ENCODE measurements around the gene SNCA. TPM values are rescaled to one million over a fixed set of nuclear protein-coding genes. Genes with fewer than 3 reads are reported as not detected.
A peak's percentile ranks its signal among the peaks of the same experiment; 100 is the strongest.

SNCA gene
- total RNA-seq, 1 donor = 0.72 TPM

GRCh38 chr4:89871211-89871610 is 34.2 kb upstream of the SNCA start:
- no peaks in the 10 kb centered on the region for H3K79me2 ChIP-seq (ENCODE audit: insufficient read depth, low read length)
- no peaks in the 10 kb centered on the region for H4K20me1 ChIP-seq (ENCODE audit: insufficient read depth, low read length)
- H3K4me1 ChIP-seq (ENCODE audit: insufficient read depth, low read length) = no peaks in the 10 kb centered on the region
- no peaks in the 10 kb centered on the region for H3K36me3 ChIP-seq (ENCODE audit: insufficient read depth, low read length)
- no peak overlapping the region for H3K4me3 ChIP-seq (ENCODE audit: insufficient read depth, low read length)
- H3K4me2 ChIP-seq (ENCODE audit: insufficient read depth, low read length) = no peak overlapping the region
- H3K27ac ChIP-seq (ENCODE audit: low read depth, low read length) = no peak overlapping the region
- H2AFZ ChIP-seq (ENCODE audit: low read length) = no peak overlapping the region
- H3K27me3 ChIP-seq (ENCODE audit: insufficient read depth, low read length) = no peaks in the 10 kb centered on the region
- H3K9me3 ChIP-seq (ENCODE audit: low read depth, low read length) = no peaks in the 10 kb centered on the region
- no peak for TF ChIP-seq CTCF (IDR thresholded peaks at IDR 0.05; ENCODE audit: extremely low read depth, low read depth, low read length)
- no peak for DNase-seq (ENCODE audit: insufficient read length, low spot score, missing footprints)

- H3K36me3 ChIP-seq (ENCODE audit: insufficient read depth, low read length) = no peaks in the 10 kb centered on the region
- no peak overlapping the region for H2AFZ ChIP-seq (ENCODE audit: low read length)
- no peaks in the 10 kb centered on the region for H3K9me3 ChIP-seq (ENCODE audit: low read depth, low read length)
- no peak overlapping the region for H3K4me3 ChIP-seq (ENCODE audit: insufficient read depth, low read length)
- peak; percentile 51 for TF ChIP-seq CTCF (IDR thresholded peaks at IDR 0.05; ENCODE audit: extremely low read depth, low read depth, low read length)
- no peaks in the 10 kb centered on the region for H4K20me1 ChIP-seq (ENCODE audit: insufficient read depth, low read length)
- H3K4me1 ChIP-seq (ENCODE audit: insufficient read depth, low read length) = no peaks in the 10 kb centered on the region
- no peaks in the 10 kb centered on the region for H3K27me3 ChIP-seq (ENCODE audit: insufficient read depth, low read length)
- no peaks in the 10 kb centered on the region for H3K79me2 ChIP-seq (ENCODE audit: insufficient read depth, low read length)
- peak; percentile 11 for DNase-seq (ENCODE audit: insufficient read length, low spot score, missing footprints)
- no peak overlapping the region for H3K4me2 ChIP-seq (ENCODE audit: insufficient read depth, low read length)
- no peak overlapping the region for H3K27ac ChIP-seq (ENCODE audit: low read depth, low read length)
These were observed 32.1 kb upstream of the SNCA start for GRCh38 chr4:89868999-89869589.

- Histone ChIP-seq H3K4me3 (ENCODE audit: insufficient read depth, low read length) (no peak overlapping the region), H3K36me3 (ENCODE audit: insufficient read depth, low read length) (no peaks in the 10 kb centered on the region), H3K79me2 (ENCODE audit: insufficient read depth, low read length) (no peaks in the 10 kb centered on the region), H3K4me1 (ENCODE audit: insufficient read depth, low read length) (no peaks in the 10 kb centered on the region), H2AFZ (ENCODE audit: low read length) (no peak overlapping the region), H3K9me3 (ENCODE audit: low read depth, low read length) (no peaks in the 10 kb centered on the region), H3K27ac (ENCODE audit: low read depth, low read length) (no peak overlapping the region), H3K4me2 (ENCODE audit: insufficient read depth, low read length) (no peak overlapping the region), H4K20me1 (ENCODE audit: insufficient read depth, low read length) (no peaks in the 10 kb centered on the region), H3K27me3 (ENCODE audit: insufficient read depth, low read length) (no peaks in the 10 kb centered on the region)
- no peak for TF ChIP-seq CTCF (IDR thresholded peaks at IDR 0.05; ENCODE audit: extremely low read depth, low read depth, low read length)
- peak; percentile 42 for DNase-seq (ENCODE audit: insufficient read length, low spot score, missing footprints)
These were observed 31.3 kb upstream of the SNCA start for GRCh38 chr4:89868276-89868675.

GRCh38 chr4:89863533-89863932 is 26.6 kb upstream of the SNCA start:
- H3K27me3 ChIP-seq (ENCODE audit: insufficient read depth, low read length) = no peaks in the 10 kb centered on the region
- no peak overlapping the region for H3K4me2 ChIP-seq (ENCODE audit: insufficient read depth, low read length)
- no peak for TF ChIP-seq CTCF (IDR thresholded peaks at IDR 0.05; ENCODE audit: extremely low read depth, low read depth, low read length)
- H3K4me1 ChIP-seq (ENCODE audit: insufficient read depth, low read length) = no peaks in the 10 kb centered on the region
- H3K4me3 ChIP-seq (ENCODE audit: insufficient read depth, low read length) = no peak overlapping the region
- no peaks in the 10 kb centered on the region for H3K36me3 ChIP-seq (ENCODE audit: insufficient read depth, low read length)
- H3K79me2 ChIP-seq (ENCODE audit: insufficient read depth, low read length) = no peaks in the 10 kb centered on the region
- H4K20me1 ChIP-seq (ENCODE audit: insufficient read depth, low read length) = no peaks in the 10 kb centered on the region
- H2AFZ ChIP-seq (ENCODE audit: low read length) = no peak overlapping the region
- no peak overlapping the region for H3K27ac ChIP-seq (ENCODE audit: low read depth, low read length)
- no peaks in the 10 kb centered on the region for H3K9me3 ChIP-seq (ENCODE audit: low read depth, low read length)
- DNase-seq (ENCODE audit: insufficient read length, low spot score, missing footprints) = no peak
